MM.1S (cell line): ENCODE results near the gene MPI.

Experiments
- DNase-seq: peaks from one replicate; pipeline ENCODE4 v3.0.0-alpha.2; 2015
- H2AFZ ChIP-seq: fragments of 300-600 bp; sonication (generic); 2 replicates; pipeline ENCODE4 v1.6.0; 2016; ENCODE audit warnings: antibody characterized with exemption, low read length
- H3F3A ChIP-seq: fragments of 300-600 bp; sonication (generic); 2 replicates; pipeline ENCODE4 v1.6.1; 2016; ENCODE audit warnings: mild to moderate bottlenecking, antibody characterized with exemption, low read length, moderate library complexity, mixed read lengths; ENCODE audit not compliant: insufficient read depth
- H3K27ac ChIP-seq: fragments of 300-600 bp; sonication (generic); 2 replicates; pipeline ENCODE4 v1.5.1; 2016; ENCODE audit warnings: mild to moderate bottlenecking, low read length
- H3K27me3 ChIP-seq: fragments of 300-600 bp; sonication (generic); replicated peaks from 2 replicates; pipeline ENCODE4 v1.6.0; 2016; ENCODE audit warnings: low read length; ENCODE audit not compliant: insufficient read depth
- H3K36me3 ChIP-seq: fragments of 300-600 bp; sonication (generic); replicated peaks from 2 replicates; pipeline ENCODE4 v1.6.1; 2016; ENCODE audit warnings: mild to moderate bottlenecking, low read length, mixed read lengths; ENCODE audit not compliant: insufficient read depth
- H3K4me1 ChIP-seq: fragments of 300-600 bp; sonication (generic); 2 replicates; pipeline ENCODE4 v1.6.1; 2016; ENCODE audit warnings: low read length, mixed read lengths
- H3K4me2 ChIP-seq: fragments of 300-600 bp; sonication (generic); 2 replicates; pipeline ENCODE4 v1.6.0; 2016; ENCODE audit warnings: low read depth, low read length
- H3K4me3 ChIP-seq: fragments of 300-600 bp; sonication (generic); 2 replicates; pipeline ENCODE4 v1.5.1; 2016; ENCODE audit warnings: low read length, mixed read lengths
- H3K79me2 ChIP-seq: fragments of 300-600 bp; sonication (generic); 2 replicates; pipeline ENCODE4 v1.6.1; 2016; ENCODE audit warnings: mixed run types, low read length, mixed read lengths
- H3K9ac ChIP-seq: fragments of 300-600 bp; sonication (generic); 2 replicates; pipeline ENCODE4 v1.6.1; 2016; ENCODE audit warnings: low read length, mixed read lengths
- H3K9me2 ChIP-seq: fragments of 300-600 bp; sonication (generic); replicated peaks from 2 replicates; pipeline ENCODE4 v1.6.1; 2016; ENCODE audit warnings: mild to moderate bottlenecking, low read length, mixed read lengths; ENCODE audit not compliant: insufficient read depth
- H3K9me3 ChIP-seq: fragments of 300-600 bp; sonication (generic); replicated peaks from 2 replicates; pipeline ENCODE4 v1.6.1; 2016; ENCODE audit warnings: mild to moderate bottlenecking, low read length, mixed read lengths; ENCODE audit not compliant: insufficient read depth
- H4K20me1 ChIP-seq: fragments of 300-600 bp; sonication (generic); 2 replicates; pipeline ENCODE4 v1.6.1; 2016; ENCODE audit warnings: mild to moderate bottlenecking, low read length, moderate library complexity, mixed read lengths; ENCODE audit not compliant: insufficient read depth
- CTCF ChIP-seq: fragments of 300-600 bp; sonication (generic); IDR thresholded peaks from 2 replicates; pipeline ENCODE4 v1.5.1; 2016; ENCODE audit warnings: antibody characterized with exemption, low read length, mixed read lengths
- EZH2 ChIP-seq: fragments of 300-600 bp; sonication (generic); optimal IDR thresholded peaks from 2 replicates; pipeline ENCODE3; 2017; ENCODE audit warnings: low read depth, mild to moderate bottlenecking, antibody characterized with exemption, low read length, mixed read lengths
- EZH2phosphoT487 ChIP-seq: fragments of 300-600 bp; sonication (generic); IDR thresholded peaks from 2 replicates; pipeline ENCODE4 v1.6.1; 2018; ENCODE audit warnings: antibody characterized with exemption, low read length

The MPI gene

GRCh38 chr15:74863239-74864056 lies 26.4 kb upstream of the MPI start:
- DNase-seq: no peak
- Histone ChIP-seq H3K27me3 (no peaks in the 10 kb centered on the region), H4K20me1 (no peaks in the 10 kb centered on the region), H3K9me2 (no peaks in the 10 kb centered on the region), H3K36me3 (0 out of 2 replicates have a peak, but pooled peaks cover 4% of the 10 kb centered on the region), H3K4me2 (no peak overlapping the region), H3K27ac (no peak overlapping the region), H2AFZ (no peak overlapping the region), H3K79me2 (peaks cover 82% of the 10 kb centered on the region), H3K9ac (no peak overlapping the region), H3F3A (no peaks in the 10 kb centered on the region), H3K4me1 (no peaks in the 10 kb centered on the region), H3K4me3 (no peak overlapping the region), H3K9me3 (no peaks in the 10 kb centered on the region)
- TF ChIP-seq CTCF: no peak
- TF ChIP-seq EZH2: no peak
- no peak for TF ChIP-seq EZH2phosphoT487

- Histone ChIP-seq H3K36me3 (0 out of 2 replicates have a peak, but pooled peaks cover 4% of the 10 kb centered on the region), H3K27ac (no peak overlapping the region), H3K4me3 (no peak overlapping the region), H3K9me3 (no peaks in the 10 kb centered on the region), H2AFZ (no peak overlapping the region), H3K9ac (no peak overlapping the region), H3K9me2 (no peaks in the 10 kb centered on the region), H3K27me3 (no peaks in the 10 kb centered on the region), H3F3A (no peaks in the 10 kb centered on the region), H3K79me2 (peaks cover 82% of the 10 kb centered on the region), H3K4me2 (no peak overlapping the region), H4K20me1 (0 out of 2 replicates have a peak, but pooled peaks cover under 1% of the 10 kb centered on the region), H3K4me1 (peaks cover under 1% of the 10 kb centered on the region)
- no peak for TF ChIP-seq EZH2
- no peak for TF ChIP-seq CTCF
- no peak for TF ChIP-seq EZH2phosphoT487
- no peak for DNase-seq
Measured at GRCh38 chr15:74864296-74864695, 25.5 kb upstream of the MPI start.

GRCh38 chr15:74865316-74865715 lies 24.5 kb upstream of the MPI start:
- TF ChIP-seq EZH2 (no peak), EZH2phosphoT487 (no peak), CTCF (no peak)
- Histone ChIP-seq H3K9me3 (no peaks in the 10 kb centered on the region), H3K27ac (no peak overlapping the region), H2AFZ (no peak overlapping the region), H3K27me3 (no peaks in the 10 kb centered on the region), H3K4me2 (no peak overlapping the region), H4K20me1 (0 out of 2 replicates have a peak, but pooled peaks cover 6% of the 10 kb centered on the region), H3F3A (peaks cover 6% of the 10 kb centered on the region; the same call in 1 of the 2 replicates), H3K9ac (no peak overlapping the region), H3K4me3 (no peak overlapping the region), H3K36me3 (0 out of 2 replicates have a peak, but pooled peaks cover 4% of the 10 kb centered on the region), H3K79me2 (peaks cover 82% of the 10 kb centered on the region), H3K4me1 (peaks cover 11% of the 10 kb centered on the region), H3K9me2 (no peaks in the 10 kb centered on the region)
- no peak for DNase-seq
